ENCODE results near the gene BMP5.

Gene BMP5

DNA sequence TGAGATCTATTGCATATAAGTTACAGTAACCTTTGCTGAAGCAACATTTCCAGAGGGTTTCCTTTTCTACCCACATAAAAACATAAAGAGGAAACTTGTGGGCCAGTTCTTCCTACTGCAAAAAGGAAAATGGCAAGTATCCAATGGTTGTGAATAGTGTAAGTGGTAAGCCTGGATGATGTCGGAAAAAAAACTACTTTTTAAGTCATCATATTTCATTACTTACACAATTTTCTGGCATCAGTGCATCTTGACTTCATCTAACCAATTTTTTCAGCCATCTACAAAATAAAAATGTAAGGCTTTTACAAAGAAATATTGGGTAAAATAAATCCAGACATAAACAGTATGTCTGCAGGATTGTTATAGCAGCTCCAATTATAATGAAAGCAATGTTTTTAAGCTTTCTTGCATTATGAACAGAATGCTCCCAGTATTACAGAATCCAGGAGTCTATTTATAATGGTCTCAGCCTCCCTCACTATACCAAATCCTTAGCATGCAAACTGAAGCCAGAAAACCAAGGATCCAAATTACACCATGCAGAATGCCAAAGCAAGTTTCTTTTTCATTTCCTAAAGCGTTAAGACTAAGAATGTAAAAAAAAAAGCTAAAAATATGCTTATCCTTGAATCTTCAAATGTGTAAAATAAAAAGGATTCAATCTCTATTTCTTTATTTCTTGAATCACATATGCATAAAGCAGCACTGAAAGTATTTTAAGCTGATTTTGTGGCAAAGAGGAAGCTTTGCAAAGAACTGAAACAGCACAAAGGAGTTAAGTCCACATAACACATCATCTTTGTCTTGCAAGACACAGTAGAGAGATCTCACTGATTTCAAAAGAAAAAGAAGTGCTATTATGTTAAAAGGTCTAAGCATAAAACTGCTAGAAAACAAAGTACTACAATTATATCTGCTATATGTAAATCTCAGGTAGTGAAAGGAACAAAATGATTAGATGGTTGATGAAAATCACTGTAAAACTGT lies 169.6 kb downstream of the BMP5 start:
- Histone ChIP-seq H3K27me3 (ENCODE audit: insufficient read depth, poor library complexity, severe bottlenecking) (no peaks in the 10 kb centered on the region), H3K4me3 (replicated peaks; ENCODE audit: insufficient read depth, low read length) (no peak overlapping the region), H3K27ac (replicated peaks) (no peak overlapping the region)
- DNase-seq (ENCODE audit: low read depth in 1 of 2, low spot score in 1 of 2) = no peak
- TF ChIP-seq SPI1 (IDR thresholded peaks at IDR 0.05; ENCODE audit: borderline replicate concordance, low read depth) (no peak), POLR2AphosphoS5 (IDR thresholded peaks at IDR 0.05; ENCODE audit: low read depth) (no peak), GABPA (IDR thresholded peaks at IDR 0.05; ENCODE audit: low read depth) (no peak)
- TF ChIP-seq, protein P1, sequence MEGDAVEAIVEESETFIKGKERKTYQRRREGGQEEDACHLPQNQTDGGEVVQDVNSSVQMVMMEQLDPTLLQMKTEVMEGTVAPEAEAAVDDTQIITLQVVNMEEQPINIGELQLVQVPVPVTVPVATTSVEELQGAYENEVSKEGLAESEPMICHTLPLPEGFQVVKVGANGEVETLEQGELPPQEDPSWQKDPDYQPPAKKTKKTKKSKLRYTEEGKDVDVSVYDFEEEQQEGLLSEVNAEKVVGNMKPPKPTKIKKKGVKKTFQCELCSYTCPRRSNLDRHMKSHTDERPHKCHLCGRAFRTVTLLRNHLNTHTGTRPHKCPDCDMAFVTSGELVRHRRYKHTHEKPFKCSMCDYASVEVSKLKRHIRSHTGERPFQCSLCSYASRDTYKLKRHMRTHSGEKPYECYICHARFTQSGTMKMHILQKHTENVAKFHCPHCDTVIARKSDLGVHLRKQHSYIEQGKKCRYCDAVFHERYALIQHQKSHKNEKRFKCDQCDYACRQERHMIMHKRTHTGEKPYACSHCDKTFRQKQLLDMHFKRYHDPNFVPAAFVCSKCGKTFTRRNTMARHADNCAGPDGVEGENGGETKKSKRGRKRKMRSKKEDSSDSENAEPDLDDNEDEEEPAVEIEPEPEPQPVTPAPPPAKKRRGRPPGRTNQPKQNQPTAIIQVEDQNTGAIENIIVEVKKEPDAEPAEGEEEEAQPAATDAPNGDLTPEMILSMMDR (IDR thresholded peaks at IDR 0.05; ENCODE audit: insufficient read depth, low read length) = no peak

DNA sequence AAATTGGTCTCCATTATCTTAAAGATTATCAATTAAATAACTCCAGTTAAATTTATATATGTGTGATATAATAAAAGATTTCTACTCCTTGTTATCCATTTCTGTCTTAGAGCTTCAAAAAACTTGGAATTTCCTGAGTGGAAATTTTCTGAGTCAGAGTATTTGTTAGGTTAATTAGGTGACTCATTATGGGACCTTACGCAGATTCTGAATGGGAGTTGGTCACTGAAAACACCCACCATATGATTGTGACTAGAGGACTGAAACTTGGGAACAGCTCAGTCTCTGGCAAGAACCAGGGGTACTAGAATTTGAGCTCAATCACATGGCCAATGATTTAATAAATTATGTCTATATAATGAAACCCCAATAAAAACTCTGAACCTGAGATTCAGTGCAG lies 171.0 kb downstream of the BMP5 start:
- DNase-seq (ENCODE audit: low read depth in 1 of 2, low spot score in 1 of 2) = no peak
- no peaks in the 10 kb centered on the region for H3K27me3 ChIP-seq (ENCODE audit: insufficient read depth, poor library complexity, severe bottlenecking)
- H3K27ac ChIP-seq (replicated peaks) = no peak overlapping the region

More for the DNA sequence above, 171.0 kb downstream of the BMP5 start:
- TF ChIP-seq SPI1 (IDR thresholded peaks at IDR 0.05; ENCODE audit: borderline replicate concordance, low read depth) = no peak
- TF ChIP-seq, protein P1 (IDR thresholded peaks at IDR 0.05; ENCODE audit: insufficient read depth, low read length) = no peak
- no peak for TF ChIP-seq GABPA (IDR thresholded peaks at IDR 0.05; ENCODE audit: low read depth)
- no peak for TF ChIP-seq POLR2AphosphoS5 (IDR thresholded peaks at IDR 0.05; ENCODE audit: low read depth)
- TF ChIP-seq, protein P2, sequence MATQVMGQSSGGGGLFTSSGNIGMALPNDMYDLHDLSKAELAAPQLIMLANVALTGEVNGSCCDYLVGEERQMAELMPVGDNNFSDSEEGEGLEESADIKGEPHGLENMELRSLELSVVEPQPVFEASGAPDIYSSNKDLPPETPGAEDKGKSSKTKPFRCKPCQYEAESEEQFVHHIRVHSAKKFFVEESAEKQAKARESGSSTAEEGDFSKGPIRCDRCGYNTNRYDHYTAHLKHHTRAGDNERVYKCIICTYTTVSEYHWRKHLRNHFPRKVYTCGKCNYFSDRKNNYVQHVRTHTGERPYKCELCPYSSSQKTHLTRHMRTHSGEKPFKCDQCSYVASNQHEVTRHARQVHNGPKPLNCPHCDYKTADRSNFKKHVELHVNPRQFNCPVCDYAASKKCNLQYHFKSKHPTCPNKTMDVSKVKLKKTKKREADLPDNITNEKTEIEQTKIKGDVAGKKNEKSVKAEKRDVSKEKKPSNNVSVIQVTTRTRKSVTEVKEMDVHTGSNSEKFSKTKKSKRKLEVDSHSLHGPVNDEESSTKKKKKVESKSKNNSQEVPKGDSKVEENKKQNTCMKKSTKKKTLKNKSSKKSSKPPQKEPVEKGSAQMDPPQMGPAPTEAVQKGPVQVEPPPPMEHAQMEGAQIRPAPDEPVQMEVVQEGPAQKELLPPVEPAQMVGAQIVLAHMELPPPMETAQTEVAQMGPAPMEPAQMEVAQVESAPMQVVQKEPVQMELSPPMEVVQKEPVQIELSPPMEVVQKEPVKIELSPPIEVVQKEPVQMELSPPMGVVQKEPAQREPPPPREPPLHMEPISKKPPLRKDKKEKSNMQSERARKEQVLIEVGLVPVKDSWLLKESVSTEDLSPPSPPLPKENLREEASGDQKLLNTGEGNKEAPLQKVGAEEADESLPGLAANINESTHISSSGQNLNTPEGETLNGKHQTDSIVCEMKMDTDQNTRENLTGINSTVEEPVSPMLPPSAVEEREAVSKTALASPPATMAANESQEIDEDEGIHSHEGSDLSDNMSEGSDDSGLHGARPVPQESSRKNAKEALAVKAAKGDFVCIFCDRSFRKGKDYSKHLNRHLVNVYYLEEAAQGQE (IDR thresholded peaks at IDR 0.05; ENCODE audit: insufficient replicate concordance, low read depth) = no peak
- H3K4me3 ChIP-seq (replicated peaks; ENCODE audit: insufficient read depth, low read length) = no peak overlapping the region
